EH (cell line): ENCODE data around the gene CDK5RAP2.

Source experiments
- DNase-seq: peaks from one replicate; pipeline ENCODE4 v3.0.0-alpha.2; 2015; ENCODE audit warnings: low read depth

The CDK5RAP2 gene

GRCh38 chr9:120580051-120580896 is at the start of gene CDK5RAP2:
Gene CDK5RAP2, minus strand, starts transcription at chr9:120580167. Its CDS starts 189 bp downstream, at chr9:120579978.
- DNase-seq = peak; percentile 98

GRCh38 chr9:120628925-120629497 is 49.0 kb upstream of the CDK5RAP2 start:
- peak; percentile 54 for DNase-seq

DNA sequence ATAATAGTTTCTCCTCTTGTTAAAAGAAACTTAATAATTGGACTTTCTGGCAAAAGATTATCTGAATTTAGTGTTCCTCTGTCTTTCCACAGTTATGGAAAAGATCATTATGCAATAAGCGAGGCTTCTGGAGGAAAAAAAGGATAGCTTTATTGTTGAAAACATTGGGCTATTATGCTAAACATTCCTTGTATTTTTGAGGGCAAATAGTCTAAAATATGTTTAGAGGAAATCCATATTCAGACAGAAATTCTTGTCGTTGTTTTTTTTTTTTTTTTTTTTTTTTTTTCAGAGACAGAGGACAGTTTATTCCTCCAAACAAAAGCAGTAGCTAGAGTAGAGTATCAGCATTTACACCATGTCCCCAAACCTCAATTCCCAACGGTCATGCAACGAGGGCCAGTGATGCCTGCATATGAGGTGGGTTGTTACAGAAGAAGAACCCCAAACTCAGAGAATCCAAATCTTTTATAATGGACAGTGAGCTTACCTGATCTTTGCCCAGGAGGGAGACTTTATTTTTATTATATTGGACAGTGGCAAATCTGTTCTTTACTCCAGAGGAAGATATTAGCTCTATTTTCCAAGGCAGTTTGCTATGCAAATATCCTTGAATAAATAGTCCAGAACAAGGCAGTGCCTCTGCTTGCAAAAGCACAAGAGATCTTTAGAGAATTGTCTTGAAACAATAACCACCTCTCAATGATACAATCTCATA is 48.4 kb upstream of the CDK5RAP2 start:
- no peak for DNase-seq

DNA sequence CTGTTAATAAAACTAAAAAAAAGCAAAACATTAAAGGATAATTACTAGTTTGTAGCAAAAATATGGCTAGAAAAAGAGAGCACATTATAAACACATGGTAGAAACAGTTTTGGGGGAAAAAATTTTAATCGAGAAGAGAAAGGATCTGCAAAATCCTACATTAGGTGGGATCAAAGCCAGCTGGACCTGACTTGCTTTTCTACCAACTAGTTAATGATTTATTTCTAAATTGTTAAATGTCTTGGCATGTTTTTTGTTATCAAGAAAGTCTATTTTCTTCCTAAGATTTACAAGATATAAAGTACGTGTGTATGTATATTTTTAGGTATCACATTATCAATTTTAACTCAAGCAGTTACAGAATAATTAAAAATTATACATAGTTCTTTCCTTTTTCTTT is 47.1 kb upstream of the CDK5RAP2 start:
- DNase-seq = no peak

DNA sequence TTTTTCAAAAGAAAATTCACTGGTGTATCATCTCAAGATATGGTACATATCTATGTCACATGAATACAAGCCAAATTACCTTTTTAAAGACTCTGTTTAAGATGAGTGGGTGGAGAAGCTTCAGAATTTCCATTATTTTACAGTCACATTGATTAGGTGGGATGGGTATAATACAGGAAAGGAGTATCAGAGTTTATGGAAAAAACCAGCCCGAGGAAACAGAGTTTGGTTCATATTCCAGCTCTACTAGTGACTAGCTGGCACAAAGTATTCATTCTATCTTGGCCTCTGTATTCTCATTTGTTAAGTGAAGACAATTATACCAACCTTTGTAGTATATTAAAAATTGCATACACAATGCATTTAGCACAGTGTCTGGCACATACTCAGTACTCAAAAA is 46.5 kb upstream of the CDK5RAP2 start:
- DNase-seq = no peak

DNA sequence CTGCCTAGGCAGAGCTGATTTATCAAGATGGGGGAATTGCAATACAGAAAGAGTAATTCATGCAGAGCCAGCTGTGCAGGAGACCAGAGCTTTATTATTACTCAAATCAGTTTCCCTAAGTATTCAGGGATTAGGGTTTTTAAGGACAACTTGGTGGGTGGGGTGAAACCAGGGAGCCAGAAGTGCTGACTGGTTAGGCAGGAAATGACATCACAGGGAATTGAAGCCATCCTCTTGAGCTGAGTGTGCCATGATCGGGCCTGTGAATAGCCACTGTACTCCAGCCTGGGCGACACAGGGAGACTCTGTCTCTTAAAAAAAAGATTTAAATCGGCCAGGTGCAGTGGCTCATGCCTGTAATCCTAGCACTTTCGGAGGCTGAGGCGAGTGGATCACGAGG is 45.3 kb upstream of the CDK5RAP2 start:
- DNase-seq = peak; percentile 38

DNA sequence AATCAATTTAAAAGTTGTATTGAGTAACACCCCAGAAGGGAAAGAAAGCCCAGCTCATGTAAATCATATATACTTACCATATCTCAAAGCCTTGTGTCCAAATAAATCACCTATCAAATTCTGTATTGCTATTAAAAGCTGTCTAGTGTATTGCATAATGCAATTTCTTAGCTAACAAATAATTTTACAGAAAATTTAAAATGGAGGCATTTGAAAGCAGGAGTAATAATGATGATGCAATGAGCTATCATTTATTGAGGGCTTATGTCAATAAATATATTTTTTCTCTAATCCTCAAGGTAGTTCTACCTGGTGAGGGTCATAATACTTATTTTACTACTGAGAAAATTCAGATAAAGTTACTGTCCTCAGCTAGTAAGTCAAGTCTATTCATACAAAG is 42.8 kb upstream of the CDK5RAP2 start:
- no peak for DNase-seq

DNA sequence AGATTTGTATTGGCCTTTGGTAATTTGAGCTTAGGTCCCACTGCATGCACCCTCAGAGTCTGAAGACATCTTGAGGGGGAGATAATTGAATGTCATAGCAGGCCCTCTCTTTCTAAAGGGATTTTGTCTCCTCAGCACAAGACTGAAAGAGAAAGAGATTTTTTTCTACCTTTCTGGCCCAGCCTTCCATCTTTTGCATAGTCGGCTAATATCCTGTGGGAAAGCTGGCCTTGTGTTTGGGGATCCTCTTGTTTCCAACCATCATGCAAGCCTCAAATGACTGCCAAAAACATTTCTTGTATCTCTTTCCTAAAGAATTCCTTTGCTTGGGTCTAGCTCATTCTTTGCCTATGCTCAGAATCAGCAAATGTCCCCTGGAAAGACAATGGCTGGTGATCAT is 42.0 kb upstream of the CDK5RAP2 start:
- DNase-seq = no peak

DNA sequence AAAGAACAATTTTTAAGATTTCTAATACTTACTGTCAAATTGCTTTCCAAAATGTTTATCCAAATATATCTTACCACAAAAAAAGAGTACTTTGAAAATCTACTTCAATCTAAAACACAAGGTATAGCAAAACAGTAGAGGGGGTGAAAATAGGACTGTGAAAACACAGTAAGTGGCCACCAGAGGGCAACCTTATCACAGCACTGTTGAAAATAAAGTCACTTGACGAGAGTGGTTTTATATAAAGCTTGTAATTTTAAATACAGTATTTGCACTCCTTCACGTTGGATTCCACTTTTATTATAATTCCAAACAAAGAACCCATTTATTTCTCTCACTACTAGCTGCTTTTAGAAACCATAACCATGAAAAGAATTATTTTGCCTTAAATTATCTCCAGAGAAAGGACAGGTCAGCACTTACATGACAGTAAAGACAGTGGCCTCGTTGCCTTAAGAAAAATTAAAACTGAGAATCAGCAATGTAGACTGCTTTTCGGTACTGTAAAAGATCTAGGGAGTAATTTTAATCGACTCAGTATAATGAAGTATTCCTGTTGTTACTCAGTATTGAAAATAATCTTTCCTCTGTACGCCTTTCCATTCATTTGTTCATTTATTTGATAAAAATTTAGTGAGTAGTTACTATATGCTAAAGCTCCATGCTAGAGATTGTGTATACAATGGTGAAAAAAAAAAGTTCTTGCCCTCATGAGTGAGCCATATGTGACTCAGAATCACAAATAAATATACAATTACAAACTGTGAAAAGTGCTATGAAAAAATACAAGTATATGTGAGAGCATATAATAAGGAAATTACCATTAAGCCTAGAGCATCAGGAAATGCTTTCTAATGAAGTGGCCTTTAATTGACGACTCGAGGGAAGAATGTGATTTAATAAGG is 40.0 kb upstream of the CDK5RAP2 start:
- peak; percentile 70 for DNase-seq

DNA sequence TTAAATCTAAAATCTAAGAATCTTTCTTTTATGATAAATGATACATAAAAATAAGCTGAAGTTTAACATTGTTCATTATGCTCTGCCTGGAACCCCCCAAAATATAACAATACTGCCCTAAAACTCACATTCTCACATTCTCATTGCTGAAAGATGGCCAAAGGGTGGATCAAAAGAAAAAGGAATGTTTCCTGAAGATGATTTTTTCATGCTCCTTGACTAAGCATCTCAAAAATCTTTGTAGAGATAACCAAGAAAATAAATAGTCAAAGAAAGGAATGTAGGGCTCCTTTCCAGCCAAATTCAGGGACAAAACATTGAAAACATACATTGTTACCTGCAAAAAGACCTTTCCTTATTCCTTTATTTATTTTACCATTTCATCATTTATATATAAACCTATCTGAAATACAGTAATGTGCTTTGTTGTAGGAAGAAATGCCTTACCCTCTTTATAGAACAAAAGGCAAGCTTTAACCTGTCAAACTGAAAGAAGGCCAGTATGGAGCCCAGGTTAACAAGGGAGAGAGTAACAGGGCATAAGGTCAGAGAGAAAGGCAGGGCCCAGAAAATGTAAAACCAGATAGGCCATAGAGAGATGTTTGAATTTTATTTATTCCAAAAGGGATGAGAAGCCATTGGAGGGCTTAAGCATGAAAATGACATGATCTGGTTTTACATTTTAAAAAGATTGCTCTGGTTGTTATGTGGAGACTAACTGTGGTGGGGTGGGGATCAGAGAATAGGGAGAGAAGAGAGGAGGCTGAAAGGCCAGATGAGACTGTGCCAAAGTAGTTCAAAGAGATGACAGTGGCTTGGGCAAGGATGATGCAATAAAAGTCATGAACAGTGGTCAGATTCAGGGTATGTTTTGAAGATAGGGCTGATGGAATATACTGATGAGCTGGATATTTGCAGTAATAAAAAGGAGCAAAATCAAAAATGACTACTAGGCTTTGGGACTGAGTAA is 37.3 kb upstream of the CDK5RAP2 start:
- DNase-seq = peak; percentile 54

- DNase-seq = peak; percentile 19
Observed at GRCh38 chr9:120612218-120612617, 32.3 kb upstream of the CDK5RAP2 start.

- no peak for DNase-seq
Observed at GRCh38 chr9:120611690-120612068, 31.7 kb upstream of the CDK5RAP2 start.

GRCh38 chr9:120610975-120611689 is 31.2 kb upstream of the CDK5RAP2 start:
- no peak for DNase-seq

GRCh38 chr9:120609636-120610035 is 29.7 kb upstream of the CDK5RAP2 start:
- peak; percentile 29 for DNase-seq

GRCh38 chr9:120608421-120608820 is 28.5 kb upstream of the CDK5RAP2 start:
- DNase-seq = peak; percentile 27

GRCh38 chr9:120603591-120603990 is 23.6 kb upstream of the CDK5RAP2 start:
- DNase-seq = no peak

- no peak for DNase-seq
Observed at GRCh38 chr9:120603010-120603409, 23.0 kb upstream of the CDK5RAP2 start.

GRCh38 chr9:120593955-120594277 is 13.9 kb upstream of the CDK5RAP2 start:
- DNase-seq = no peak

DNA sequence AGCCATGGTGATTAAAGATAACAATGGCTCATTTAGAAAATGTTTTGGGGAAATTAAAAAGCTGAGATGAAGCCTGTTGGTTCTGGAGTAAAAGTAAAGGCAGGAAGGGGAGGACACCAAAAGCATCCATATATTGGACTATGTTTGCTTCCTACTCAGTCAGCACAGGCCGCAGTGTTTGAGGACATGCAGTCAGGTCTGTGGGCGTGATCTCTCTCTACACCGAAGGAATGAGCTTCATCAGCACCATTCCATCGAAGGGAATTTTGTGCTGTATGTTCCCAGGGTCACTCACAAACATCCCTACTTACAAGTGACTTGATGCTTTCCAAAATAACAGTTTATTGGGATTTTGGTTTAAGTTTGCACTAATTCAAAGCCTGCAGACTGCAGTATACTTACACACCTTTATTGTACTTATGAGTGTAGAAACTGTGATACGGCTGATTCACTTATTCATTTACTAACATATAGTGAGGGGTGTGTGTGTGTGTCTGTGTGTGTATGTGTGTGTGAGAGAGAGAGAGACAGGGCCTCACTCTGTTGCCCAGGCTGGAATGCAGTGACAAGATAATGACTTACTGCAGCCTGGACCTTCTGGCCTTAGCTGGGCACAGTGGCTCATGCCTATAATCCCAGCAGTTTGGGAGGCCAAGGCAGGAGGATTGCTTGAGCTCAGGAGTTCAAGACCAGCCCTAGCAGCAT is 13.4 kb upstream of the CDK5RAP2 start:
- DNase-seq = no peak

DNA sequence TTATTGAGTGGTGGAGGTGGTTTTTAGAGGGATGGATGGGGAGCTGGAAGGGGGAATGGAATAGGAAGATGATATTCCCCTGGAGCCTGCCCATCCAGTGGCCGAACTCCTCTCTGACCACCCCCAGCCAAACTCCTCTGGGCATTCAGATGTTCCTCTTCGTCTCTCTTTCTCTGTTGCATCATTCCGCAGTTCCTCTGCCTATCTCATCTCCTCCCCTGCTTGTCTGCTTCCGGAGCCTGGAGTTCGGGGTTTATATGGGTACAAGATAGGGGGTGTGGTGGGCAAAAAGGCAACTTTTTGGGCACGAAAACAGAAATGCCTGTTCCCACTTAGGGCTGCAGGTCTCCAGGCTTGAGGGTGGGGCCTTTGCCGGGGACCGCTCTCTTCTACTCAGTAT is 12.2 kb upstream of the CDK5RAP2 start:
- no peak for DNase-seq
